GM13976 (cell line): Measurements from ENCODE around the gene LIPA.

Experiments
- DNase-seq: peaks from one replicate; pipeline ENCODE4 v3.0.0; 2012; ENCODE audit warnings: low spot score
- in situ Hi-C: fragments of 300-500 bp; cut with MboI; formaldehyde crosslinking; loops from one replicate; pipeline ENCODE4 v1.12.0; 2022; ENCODE audit warnings: low sequenced_read_pairs, mixed read lengths, inconsistent platforms; ENCODE audit not compliant: unreplicated experiment
- TF ChIP-seq, protein P1 (sequence below): IDR thresholded peaks from 2 replicates; pipeline ENCODE4 v1.5.1; 2012; ENCODE audit warnings: borderline replicate concordance, mild to moderate bottlenecking; ENCODE audit not compliant: insufficient read depth; ENCODE audit errors: extremely low read depth, missing control alignments, control extremely low read depth

The LIPA gene

DNA sequence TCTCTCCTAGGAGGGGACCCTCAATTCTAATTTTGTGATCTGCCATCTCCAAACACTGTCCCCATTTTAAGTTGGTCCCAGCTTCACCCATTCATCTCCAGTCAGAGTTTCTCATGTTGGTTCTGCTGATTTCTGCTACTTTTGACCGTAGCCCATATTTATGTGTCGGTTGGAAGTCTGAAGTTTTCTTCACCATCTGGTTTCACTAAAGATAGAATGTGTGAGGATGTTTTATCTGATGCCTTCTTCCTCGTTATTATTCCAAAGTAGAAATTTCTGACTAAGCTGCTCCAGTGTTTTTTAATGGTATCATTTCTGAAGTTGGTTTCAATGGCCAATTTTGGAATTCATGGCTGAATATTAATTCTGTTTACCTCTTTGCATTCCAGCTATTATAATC lies 28.9 kb upstream of the LIPA start:
- in situ Hi-C loops, result no loop called here
- TF ChIP-seq, protein P1, sequence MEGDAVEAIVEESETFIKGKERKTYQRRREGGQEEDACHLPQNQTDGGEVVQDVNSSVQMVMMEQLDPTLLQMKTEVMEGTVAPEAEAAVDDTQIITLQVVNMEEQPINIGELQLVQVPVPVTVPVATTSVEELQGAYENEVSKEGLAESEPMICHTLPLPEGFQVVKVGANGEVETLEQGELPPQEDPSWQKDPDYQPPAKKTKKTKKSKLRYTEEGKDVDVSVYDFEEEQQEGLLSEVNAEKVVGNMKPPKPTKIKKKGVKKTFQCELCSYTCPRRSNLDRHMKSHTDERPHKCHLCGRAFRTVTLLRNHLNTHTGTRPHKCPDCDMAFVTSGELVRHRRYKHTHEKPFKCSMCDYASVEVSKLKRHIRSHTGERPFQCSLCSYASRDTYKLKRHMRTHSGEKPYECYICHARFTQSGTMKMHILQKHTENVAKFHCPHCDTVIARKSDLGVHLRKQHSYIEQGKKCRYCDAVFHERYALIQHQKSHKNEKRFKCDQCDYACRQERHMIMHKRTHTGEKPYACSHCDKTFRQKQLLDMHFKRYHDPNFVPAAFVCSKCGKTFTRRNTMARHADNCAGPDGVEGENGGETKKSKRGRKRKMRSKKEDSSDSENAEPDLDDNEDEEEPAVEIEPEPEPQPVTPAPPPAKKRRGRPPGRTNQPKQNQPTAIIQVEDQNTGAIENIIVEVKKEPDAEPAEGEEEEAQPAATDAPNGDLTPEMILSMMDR, result no peak
- no peak for DNase-seq

DNA sequence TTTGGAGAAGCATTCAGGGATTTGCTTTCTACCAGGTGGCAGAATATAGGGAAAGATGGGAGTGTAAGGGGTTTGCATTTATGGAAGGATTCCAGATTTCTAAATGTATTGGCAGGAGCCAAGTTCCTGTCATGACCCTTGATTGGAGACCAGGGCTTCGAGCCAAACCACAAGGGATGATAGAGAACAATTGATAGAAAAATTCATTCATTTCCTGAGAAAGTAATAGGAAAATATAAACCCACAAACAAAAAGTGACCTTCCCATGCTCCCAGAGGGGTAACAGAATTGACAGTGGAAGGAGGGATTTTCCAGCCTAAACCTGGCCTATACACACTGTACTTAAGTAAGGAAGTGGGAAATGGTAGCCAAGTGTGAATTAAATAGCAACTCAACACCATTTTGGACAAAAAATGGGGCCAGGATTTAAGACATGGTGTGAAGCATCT lies 27.9 kb upstream of the LIPA start:
- in situ Hi-C loops, result loop anchor here (10.0 kb wide), 1 partner anchor 105 kb away; no protein-coding TSS in a partner anchor
- DNase-seq, result no peak
- TF ChIP-seq, protein P1, result no peak

DNA sequence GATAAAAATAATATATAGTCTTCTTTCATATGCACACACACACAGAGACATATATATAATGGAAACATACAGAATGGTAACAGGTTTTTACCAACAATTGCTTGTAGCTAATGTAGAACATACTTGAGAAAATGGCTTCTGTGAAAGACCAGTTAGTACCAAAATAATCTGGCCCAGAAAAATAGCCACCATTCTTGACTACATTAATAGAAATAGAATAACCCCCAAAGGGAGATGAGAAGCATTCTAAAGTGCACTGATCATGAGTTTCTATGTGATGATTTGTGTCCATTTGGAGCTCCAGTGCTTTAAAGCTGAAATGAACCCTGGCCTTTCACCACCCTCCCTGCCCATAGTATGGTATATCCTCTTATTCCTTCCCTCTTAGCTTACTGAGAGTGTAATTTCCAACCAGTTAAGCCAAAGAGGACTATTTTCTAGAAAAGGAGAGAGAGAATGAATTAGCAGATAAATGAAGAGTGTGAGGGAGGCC lies 27.4 kb upstream of the LIPA start:
- DNase-seq, result no peak
- TF ChIP-seq, protein P1, result no peak
- in situ Hi-C loops, result loop anchor here (10.0 kb wide), 1 partner anchor 106 kb away; no protein-coding TSS in a partner anchor

DNA sequence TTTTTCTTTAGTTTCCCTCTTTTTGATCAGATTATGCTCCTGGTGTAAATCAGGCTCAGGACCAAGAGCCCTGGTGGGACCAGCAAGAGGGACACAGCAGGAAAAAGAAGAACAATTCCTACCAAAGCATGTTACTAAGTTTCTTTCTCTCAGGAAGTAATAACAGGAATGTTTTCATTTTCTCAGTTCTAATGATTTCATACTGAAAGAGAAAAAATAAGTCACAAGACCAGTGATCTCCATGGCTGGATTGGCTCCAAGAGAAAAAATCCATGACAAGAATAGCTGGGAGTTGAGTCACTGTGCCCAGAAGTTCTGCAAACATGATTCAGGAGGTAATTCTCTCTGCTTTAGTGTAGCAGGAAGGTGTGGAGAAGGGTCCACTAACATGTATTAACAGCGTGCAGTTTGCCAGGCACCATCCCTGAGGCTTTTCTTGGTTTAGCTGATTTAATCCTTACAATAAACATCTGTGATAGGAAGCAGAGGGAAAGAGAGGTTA lies 26.5 kb upstream of the LIPA start:
- TF ChIP-seq, protein P1, result no peak
- in situ Hi-C loops, result loop anchor here (10.0 kb wide), 1 partner anchor 107 kb away; no protein-coding TSS in a partner anchor
- no peak for DNase-seq

DNA sequence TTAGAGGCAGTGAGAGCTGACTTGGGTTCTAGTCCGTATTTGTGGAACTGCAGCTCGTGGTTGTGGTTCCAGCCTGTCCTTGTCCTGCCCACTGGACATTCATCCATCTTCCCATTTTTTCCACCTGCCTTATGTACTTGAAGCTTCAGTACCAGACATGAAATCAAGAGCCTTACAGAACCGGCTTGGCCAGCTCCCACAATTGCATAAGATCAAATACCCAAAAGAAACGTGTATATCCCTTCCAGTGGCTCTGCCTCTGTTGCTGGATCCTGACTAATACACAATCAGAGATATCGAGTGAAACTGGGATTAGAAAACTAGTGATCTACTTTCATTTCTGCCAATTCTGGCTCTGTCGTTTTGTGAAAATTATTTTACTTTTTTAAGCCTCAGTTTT lies 23.8 kb upstream of the LIPA start:
- in situ Hi-C loops, result loop anchor here (10.0 kb wide), 1 partner anchor 109 kb away; no protein-coding TSS in a partner anchor
- no peak for DNase-seq
- TF ChIP-seq, protein P1, result no peak

DNA sequence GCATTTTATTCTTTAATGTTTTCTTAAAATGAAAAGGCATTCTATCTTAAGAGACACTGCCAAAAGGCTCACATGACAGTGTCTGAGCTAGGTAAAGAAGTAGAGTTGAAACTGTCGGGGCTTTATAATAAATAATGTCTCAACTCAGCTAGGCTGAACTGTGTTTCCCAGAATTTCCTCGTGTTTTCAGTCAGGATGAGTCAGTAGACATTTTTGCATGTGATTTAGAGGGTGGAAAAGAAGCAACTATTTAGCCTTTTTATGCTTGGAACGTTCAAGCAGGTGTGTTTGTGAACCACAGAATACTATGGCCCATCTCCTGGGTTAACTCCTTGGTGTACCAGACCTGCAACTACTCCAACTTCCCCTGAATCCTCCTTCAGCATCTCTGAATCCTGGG lies 23.4 kb upstream of the LIPA start:
- no peak for DNase-seq
- TF ChIP-seq, protein P1, result no peak
- in situ Hi-C loops, result loop anchor here (10.0 kb wide), 1 partner anchor 110 kb away; no protein-coding TSS in a partner anchor
